ENCODE measurements around the gene SELENOF.

- TF ChIP-seq CTCF (IDR thresholded peaks at IDR 0.05), result no peak
- no peak for TF ChIP-seq POLR2A (IDR thresholded peaks at IDR 0.05)
- TF ChIP-seq POLR2AphosphoS5 (IDR thresholded peaks at IDR 0.05), result no peak
Observed at GRCh38 chr1:86940599-86940998, 26.7 kb upstream of the SELENOF start.

All from breast epithelium (tissue), 3 donors.